Ishikawa (cell line): ENCODE data around the gene LRRC17.

Source experiments
- CEBPB ChIP-seq: IDR thresholded peaks from 2 replicates; pipeline ENCODE4 v1.6.1; 2012
- CREB1 ChIP-seq: IDR thresholded peaks from 2 replicates; pipeline ENCODE4 v1.6.1; 2012; ENCODE audit warnings: low read depth
- EP300 ChIP-seq: IDR thresholded peaks from 2 replicates; pipeline ENCODE4 v1.6.1; 2012; ENCODE audit warnings: borderline replicate concordance
- MAX ChIP-seq: IDR thresholded peaks from 2 replicates; pipeline ENCODE4 v1.6.1; 2012
- NFIC ChIP-seq: IDR thresholded peaks from 2 replicates; pipeline ENCODE4 v1.6.1; 2012
- REST ChIP-seq: IDR thresholded peaks from 2 replicates; pipeline ENCODE4 v1.6.1; 2012; ENCODE audit warnings: low read depth, mild to moderate bottlenecking
- TAF1 ChIP-seq: IDR thresholded peaks from 2 replicates; pipeline ENCODE4 v1.6.1; 2012; ENCODE audit warnings: low read depth, mild to moderate bottlenecking
- TCF12 ChIP-seq: IDR thresholded peaks from 2 replicates; pipeline ENCODE4 v1.6.1; 2012; ENCODE audit warnings: low read depth
- TEAD4 ChIP-seq: IDR thresholded peaks from 2 replicates; pipeline ENCODE4 v1.6.1; 2012

- TF ChIP-seq CEBPB (no peak), REST (no peak), TCF12 (no peak), TAF1 (no peak), CREB1 (no peak), NFIC (no peak), TEAD4 (no peak), MAX (no peak), EP300 (no peak)
Measured at GRCh38 chr7:102889851-102890250, 22.9 kb upstream of the LRRC17 start.
